Measurements from ENCODE around the gene LRRC37A. TPM values are rescaled to one million over a fixed set of nuclear protein-coding genes. Genes with fewer than 3 reads are reported as not detected.
A peak's percentile ranks its signal among the peaks of the same experiment; 100 is the strongest.
"Not testable (repeated sequence)": the region's sequence is repeated elsewhere in the genome, so short reads cannot be mapped to it uniquely, and the experiment has no call there.

Gene LRRC37A
- total and polyA plus RNA-seq, 2 donors (not counting 3 experiments of a cell fraction or from before 2014, with no cell fraction given): 0.88 to 1.0 TPM

DNA sequence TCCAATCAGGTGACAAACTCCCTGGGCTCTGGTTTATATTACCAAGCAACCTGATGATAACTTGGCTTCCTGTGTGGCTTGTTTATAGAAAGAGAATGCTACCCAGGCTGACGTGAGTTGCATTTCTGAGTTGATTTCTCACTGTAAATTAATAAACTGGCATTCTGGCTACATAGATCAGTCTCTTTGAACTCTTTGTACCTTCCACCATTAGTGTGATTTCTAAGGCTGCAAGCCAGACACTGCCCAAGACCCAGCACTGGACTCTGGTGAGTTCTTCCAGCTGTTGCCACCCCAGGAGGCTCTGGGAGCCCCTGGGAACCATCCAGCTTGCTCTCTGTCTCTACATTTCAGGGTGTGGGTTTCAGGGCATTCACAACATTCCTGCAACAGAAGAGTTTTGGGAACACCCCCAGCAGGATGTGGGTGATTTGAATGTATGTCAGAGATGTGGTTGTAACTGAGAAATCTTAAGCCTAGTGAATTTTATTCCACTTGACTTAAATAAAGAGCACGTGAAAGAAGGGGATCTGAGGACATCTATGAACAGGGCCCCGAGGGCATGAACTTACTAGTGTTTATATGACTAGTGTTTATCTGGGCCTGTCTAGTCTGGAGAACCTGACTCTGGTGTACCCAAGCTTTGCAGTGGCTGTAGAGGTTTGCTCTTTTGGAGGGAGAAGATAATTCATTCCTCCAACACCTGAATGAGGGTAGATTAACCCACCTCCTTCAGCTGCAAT, 30.3 kb upstream of the LRRC37A start:
- H3K4me1 ChIP-seq (ENCODE audit: control insufficient read depth, extremely low read depth, insufficient read depth, low read length): peaks cover 16% of the 10 kb centered on the region
- DNase-seq (ENCODE audit: low read depth, low spot score) (no peak), FAIRE-seq (no peak)
- TF ChIP-seq MYC (IDR thresholded peaks at IDR 0.05; ENCODE audit: low read depth, low read length) (no peak), EZH2 (IDR thresholded peaks at IDR 0.05; ENCODE audit: borderline replicate concordance, low read depth, low read length, severe bottlenecking) (no peak), FOS (IDR thresholded peaks at IDR 0.05; ENCODE audit: borderline replicate concordance, insufficient read depth, low read length) (no peak), JUN (IDR thresholded peaks at IDR 0.05; ENCODE audit: borderline replicate concordance, insufficient read depth, insufficient read length, low read depth) (no peak), GATA2 (IDR thresholded peaks at IDR 0.05; ENCODE audit: insufficient read depth, insufficient read length, low read depth, low read length) (no peak), POLR2AphosphoS5 (IDR thresholded peaks at IDR 0.05; ENCODE audit: insufficient read depth, low read depth, low read length) (no peak), POLR2A (IDR thresholded peaks at IDR 0.05; ENCODE audit: low read depth, low read length) (no peak)
- TF ChIP-seq, protein P1, sequence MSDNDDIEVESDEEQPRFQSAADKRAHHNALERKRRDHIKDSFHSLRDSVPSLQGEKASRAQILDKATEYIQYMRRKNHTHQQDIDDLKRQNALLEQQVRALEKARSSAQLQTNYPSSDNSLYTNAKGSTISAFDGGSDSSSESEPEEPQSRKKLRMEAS (IDR thresholded peaks at IDR 0.05; ENCODE audit: insufficient read depth, insufficient read length): no peak
- TF ChIP-seq, protein P2, sequence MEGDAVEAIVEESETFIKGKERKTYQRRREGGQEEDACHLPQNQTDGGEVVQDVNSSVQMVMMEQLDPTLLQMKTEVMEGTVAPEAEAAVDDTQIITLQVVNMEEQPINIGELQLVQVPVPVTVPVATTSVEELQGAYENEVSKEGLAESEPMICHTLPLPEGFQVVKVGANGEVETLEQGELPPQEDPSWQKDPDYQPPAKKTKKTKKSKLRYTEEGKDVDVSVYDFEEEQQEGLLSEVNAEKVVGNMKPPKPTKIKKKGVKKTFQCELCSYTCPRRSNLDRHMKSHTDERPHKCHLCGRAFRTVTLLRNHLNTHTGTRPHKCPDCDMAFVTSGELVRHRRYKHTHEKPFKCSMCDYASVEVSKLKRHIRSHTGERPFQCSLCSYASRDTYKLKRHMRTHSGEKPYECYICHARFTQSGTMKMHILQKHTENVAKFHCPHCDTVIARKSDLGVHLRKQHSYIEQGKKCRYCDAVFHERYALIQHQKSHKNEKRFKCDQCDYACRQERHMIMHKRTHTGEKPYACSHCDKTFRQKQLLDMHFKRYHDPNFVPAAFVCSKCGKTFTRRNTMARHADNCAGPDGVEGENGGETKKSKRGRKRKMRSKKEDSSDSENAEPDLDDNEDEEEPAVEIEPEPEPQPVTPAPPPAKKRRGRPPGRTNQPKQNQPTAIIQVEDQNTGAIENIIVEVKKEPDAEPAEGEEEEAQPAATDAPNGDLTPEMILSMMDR (IDR thresholded peaks at IDR 0.05; ENCODE audit: extremely low read depth in 1 of 2, insufficient read depth in 1 of 2, low read depth in 1 of 2, low read length in 2 of 2): no peak
- H2AFZ ChIP-seq (ENCODE audit: low read depth, low read length): no peak overlapping the region
- intact Hi-C loops (cut with micrococcal nuclease): no loop called here
- no peaks in the 10 kb centered on the region for H3K9me3 ChIP-seq (replicated peaks; ENCODE audit: control insufficient read depth, insufficient read depth, low read length)
- H3K9ac ChIP-seq (replicated peaks; ENCODE audit: extremely low read depth, insufficient read depth, low read length): no peak overlapping the region
- no TSS peak for BruUV-seq (replicated peaks)
- dilution Hi-C loops (cut with MboI; ENCODE audit: extremely low pct_ligation_motif_present, low sequenced_read_pairs): no loop called here
- no peaks in the 10 kb centered on the region for H4K20me1 ChIP-seq (replicated peaks; ENCODE audit: control insufficient read depth, extremely low read depth, insufficient read depth, low read length)
- H3K79me2 ChIP-seq (ENCODE audit: control insufficient read depth, insufficient read depth, low read length): no peaks in the 10 kb centered on the region
- H3K27me3 ChIP-seq (ENCODE audit: control insufficient read depth in 2 of 2, insufficient read depth in 2 of 2, low read length in 2 of 2): peaks cover 0 to 4% of the 10 kb centered on the region in 2 experiments
- CTCF ChIA-PET: interaction anchor here (1.5 kb wide), 1 partner anchor 72 kb away, joined by 3 read pairs; no protein-coding TSS in a partner anchor
- no peak overlapping the region for H3K4me3 ChIP-seq (replicated peaks in 1 of 3; ENCODE audit: insufficient read depth in 1 of 3, low read depth in 1 of 3, low read length in 3 of 3)
- H3K4me2 ChIP-seq (ENCODE audit: insufficient read depth, low read length): no peak overlapping the region
- H3K9me1 ChIP-seq (replicated peaks; ENCODE audit: control insufficient read depth, extremely low read depth, insufficient read depth, low read length): no peaks in the 10 kb centered on the region
- H3K27ac ChIP-seq (ENCODE audit: insufficient read depth, low read depth, low read length): no peak overlapping the region
- POLR2A ChIA-PET: no interaction called here
- H3K36me3 ChIP-seq (ENCODE audit: control insufficient read depth in 2 of 2, extremely low read depth in 1 of 2, insufficient read depth in 2 of 2, low read length in 2 of 2): no peaks in the 10 kb centered on the region

DNA sequence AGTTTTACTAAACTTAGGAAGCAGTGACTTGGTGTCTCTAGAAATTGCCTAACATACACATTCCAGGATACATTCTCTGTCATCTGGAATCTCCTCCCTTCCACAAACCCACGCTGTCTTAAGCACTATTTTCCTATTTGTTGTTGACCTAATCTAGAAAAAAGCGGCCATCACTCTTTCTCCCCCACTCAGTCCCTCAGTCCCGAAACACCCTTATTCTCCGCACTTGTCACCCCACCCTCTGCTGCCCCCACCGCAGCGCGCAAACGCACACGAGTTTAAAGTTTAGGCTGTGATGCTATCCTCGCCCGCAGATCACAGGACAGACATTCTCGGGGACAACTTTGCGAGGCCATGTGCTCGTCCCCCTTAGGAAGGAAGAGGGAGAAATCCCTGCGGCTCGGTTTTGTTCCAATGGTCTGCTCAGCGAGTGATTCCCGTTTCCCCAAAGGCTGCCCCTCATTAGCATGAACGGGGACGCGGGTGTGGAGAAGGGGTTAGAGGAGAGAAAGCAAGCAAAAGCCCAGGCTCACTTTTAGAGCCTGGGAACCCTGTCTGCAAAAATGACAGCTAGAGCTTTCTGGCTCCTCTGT, 28.8 kb upstream of the LRRC37A start:
- POLR2A ChIA-PET; FAIRE-seq; H3K27ac ChIP-seq (ENCODE audit: insufficient read depth, low read depth, low read length): not testable (repeated sequence)

More for the DNA sequence above, 28.8 kb upstream of the LRRC37A start:
- Histone ChIP-seq H3K4me1 (ENCODE audit: control insufficient read depth, extremely low read depth, insufficient read depth, low read length) (peaks cover 16% of the 10 kb centered on the region), H3K4me3 (replicated peaks in 1 of 3; ENCODE audit: insufficient read depth in 1 of 3, low read depth in 1 of 3, low read length in 3 of 3) (peak overlapping the region in 2 of 3 experiments; percentile 30 to 41), H2AFZ (ENCODE audit: low read depth, low read length) (peak overlapping the region; percentile 69), H3K9ac (replicated peaks; ENCODE audit: extremely low read depth, insufficient read depth, low read length) (peak overlapping the region; percentile 59), H3K4me2 (ENCODE audit: insufficient read depth, low read length) (peak overlapping the region; percentile 67)
- dilution Hi-C loops (cut with MboI; ENCODE audit: extremely low pct_ligation_motif_present, low sequenced_read_pairs); H3K36me3 ChIP-seq (ENCODE audit: control insufficient read depth in 2 of 2, extremely low read depth in 1 of 2, insufficient read depth in 2 of 2, low read length in 2 of 2); H3K79me2 ChIP-seq (ENCODE audit: control insufficient read depth, insufficient read depth, low read length); H3K9me1 ChIP-seq (replicated peaks; ENCODE audit: control insufficient read depth, extremely low read depth, insufficient read depth, low read length); H3K27me3 ChIP-seq (ENCODE audit: control insufficient read depth in 2 of 2, insufficient read depth in 2 of 2, low read length in 2 of 2); H4K20me1 ChIP-seq (replicated peaks; ENCODE audit: control insufficient read depth, extremely low read depth, insufficient read depth, low read length); intact Hi-C loops (cut with micrococcal nuclease); BruUV-seq (replicated peaks); H3K9me3 ChIP-seq (replicated peaks; ENCODE audit: control insufficient read depth, insufficient read depth, low read length): not testable (repeated sequence)
- peak; percentile 43 for DNase-seq (ENCODE audit: low read depth, low spot score)
- CTCF ChIA-PET: interaction anchor here (1.0 to 1.5 kb wide), 5 partner anchors 21 to 222 kb away, joined by 3 to 11 read pairs (median 4); partner anchors contain the start of gene KANSL1
